GM19452 (cell line): ENCODE measurements around the gene RPL13A.
"Not testable (repeated sequence)": the region's sequence is repeated elsewhere in the genome, so short reads cannot be mapped to it uniquely, and the experiment has no call there.

Source experiments
- ATAC-seq: cut with Tn5 transposase; IDR thresholded peaks from one replicate; pipeline ENCODE4 v1.9.1; 2021; ENCODE audit not compliant: unreplicated experiment

The RPL13A gene

GRCh38 chr19:49487277-49488045 is at the start of gene RPL13A:
Gene RPL13A, plus strand, starts transcription at chr19:49487608. Its CDS starts 22 bp downstream, at chr19:49487630.
- peak; percentile 87 for ATAC-seq

DNA sequence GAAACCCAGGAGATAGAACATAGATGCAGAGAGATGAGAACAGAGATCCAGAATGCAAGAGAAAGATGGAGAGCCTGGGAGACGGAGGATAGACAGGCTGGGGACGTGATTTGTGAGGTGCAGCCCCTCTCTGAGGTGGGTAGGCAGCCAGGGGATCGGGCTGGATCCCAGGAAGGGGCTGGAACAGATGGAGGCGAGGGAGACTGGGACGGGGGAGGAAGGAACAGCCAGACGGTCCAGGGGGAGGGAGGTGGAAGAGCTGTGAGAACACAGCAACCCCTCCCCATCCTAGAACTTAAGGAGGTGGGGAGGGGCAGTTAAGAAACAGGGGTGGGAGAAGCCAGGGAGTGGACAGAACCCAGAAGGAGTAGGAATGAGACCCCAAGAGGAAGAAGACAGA is 49.1 kb upstream of the RPL13A start:
- ATAC-seq: no peak

- no peak for ATAC-seq
Observed at GRCh38 chr19:49439836-49440235, 47.6 kb upstream of the RPL13A start.

- ATAC-seq: no peak
Observed at GRCh38 chr19:49440439-49441209, 46.8 kb upstream of the RPL13A start.

DNA sequence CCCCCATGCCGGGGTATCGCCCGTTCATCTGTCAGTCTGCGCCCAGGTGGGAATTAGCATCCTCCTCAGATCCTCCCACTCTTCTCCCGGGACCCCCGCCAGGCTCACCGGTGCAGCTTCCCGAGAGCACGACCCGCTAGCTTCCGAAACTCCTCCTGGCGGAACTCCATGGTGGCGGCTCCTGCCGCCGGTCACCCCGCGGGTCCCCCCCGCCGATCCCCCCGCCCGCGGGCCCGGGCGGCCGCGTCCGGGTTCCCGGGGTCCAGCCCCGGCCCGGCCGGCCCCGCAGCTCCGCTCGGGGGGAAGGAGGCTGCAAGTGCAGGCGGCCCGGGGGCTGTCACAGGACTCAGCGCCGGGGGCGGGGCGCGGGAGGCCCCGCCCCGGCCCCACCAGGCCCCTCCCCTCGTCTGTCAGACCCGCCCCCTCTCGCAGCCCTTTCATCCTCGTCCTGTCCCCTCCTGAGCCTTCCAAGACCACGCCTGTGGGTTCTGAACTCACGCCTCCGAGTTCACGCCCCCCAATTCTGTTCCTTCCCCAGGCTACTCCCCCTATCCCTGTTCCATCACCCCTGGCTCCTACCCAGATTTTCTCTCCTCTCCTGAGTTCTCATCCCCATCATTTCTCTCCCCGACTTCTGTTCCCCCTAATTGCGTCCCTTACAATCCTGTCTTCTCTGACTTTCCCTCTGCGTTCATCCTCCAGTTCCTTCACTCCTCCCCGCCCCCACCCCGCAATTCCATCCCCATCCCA is 46.0 kb upstream of the RPL13A start, which contains the start of gene SLC17A7:
Gene SLC17A7 (minus strand): TSS at position 318 of the 750 bp plus-strand sequence. CDS start 148 bp downstream, at position 170.
- no peak for ATAC-seq

GRCh38 chr19:49441960-49442350 is 45.5 kb upstream of the RPL13A start:
- ATAC-seq: no peak

GRCh38 chr19:49442354-49442753 is 45.1 kb upstream of the RPL13A start:
- ATAC-seq: no peak

GRCh38 chr19:49442771-49443365 is 44.5 kb upstream of the RPL13A start:
- ATAC-seq: no peak

GRCh38 chr19:49443366-49444099 is 43.9 kb upstream of the RPL13A start:
- ATAC-seq: peak; percentile 71

DNA sequence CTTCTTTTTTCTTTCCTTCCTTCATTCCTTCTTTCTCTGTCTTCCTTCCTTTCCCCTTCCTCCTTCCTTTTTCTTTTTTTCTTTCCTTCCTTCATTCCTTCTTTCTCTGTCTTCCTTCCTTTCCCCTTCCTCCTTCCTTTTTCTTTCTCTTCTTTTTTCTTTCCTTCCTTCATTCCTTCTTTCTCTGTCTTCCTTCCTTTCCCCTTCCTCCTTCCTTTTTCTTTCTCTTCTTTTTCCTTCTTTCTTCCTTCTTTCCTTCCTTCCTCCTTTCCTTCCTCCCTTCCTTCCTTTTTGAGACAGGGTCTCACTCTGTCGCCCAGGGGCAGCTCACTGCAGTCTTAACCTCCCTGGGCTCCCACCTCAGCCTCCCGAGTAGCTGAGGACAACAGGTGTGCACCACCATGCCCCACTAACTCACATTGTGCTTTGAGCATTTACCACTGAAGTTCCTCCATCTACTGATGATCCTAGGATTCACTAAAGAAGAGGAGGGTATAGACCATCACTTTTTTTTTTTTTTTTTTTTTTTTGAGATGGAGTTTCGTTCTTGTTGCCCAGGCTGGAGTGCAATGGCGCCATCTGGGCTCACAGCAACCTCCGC is 43.2 kb upstream of the RPL13A start:
- not testable (repeated sequence) for ATAC-seq

DNA sequence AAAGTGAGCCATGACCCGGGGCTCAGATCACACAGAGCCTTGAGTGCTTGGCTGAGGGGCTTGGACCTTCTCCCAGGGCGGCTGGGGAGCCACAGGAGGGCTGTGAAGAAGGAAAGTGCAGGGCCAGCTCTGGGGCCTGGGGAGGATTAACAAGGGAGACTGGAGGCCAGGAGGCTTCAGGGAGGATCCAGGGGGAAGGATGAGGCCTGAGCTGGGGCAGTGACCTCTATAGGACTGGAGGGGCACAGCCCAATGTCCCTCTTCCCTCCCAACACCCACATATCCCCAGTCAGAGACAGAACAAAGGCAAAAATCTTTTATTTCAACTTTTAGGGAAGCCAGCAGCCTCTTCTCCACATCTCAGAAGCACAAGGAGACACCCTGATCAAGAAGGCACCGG is 41.4 kb upstream of the RPL13A start:
- ATAC-seq: no peak

GRCh38 chr19:49447485-49448431 is 39.6 kb upstream of the RPL13A start:
- ATAC-seq: no peak

DNA sequence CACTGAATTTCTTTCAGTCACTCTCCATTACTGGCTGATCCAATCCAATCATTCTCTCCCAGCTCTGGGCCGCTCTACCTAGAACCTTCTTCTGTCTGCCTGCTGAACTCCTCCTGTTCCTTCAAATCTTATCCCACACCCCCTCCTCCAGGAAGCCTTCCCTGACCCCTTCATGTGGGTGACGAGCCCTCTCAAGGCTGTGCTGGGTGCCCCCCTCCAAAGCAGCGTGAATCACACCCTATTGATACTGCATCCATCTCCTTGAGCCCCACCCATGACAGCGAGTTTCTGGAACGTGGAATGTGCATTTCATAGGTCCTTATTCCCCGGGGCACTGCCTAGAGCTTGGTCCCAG is 39.0 kb upstream of the RPL13A start:
- no peak for ATAC-seq

GRCh38 chr19:49450405-49450804 is 37.0 kb upstream of the RPL13A start:
- no peak for ATAC-seq

DNA sequence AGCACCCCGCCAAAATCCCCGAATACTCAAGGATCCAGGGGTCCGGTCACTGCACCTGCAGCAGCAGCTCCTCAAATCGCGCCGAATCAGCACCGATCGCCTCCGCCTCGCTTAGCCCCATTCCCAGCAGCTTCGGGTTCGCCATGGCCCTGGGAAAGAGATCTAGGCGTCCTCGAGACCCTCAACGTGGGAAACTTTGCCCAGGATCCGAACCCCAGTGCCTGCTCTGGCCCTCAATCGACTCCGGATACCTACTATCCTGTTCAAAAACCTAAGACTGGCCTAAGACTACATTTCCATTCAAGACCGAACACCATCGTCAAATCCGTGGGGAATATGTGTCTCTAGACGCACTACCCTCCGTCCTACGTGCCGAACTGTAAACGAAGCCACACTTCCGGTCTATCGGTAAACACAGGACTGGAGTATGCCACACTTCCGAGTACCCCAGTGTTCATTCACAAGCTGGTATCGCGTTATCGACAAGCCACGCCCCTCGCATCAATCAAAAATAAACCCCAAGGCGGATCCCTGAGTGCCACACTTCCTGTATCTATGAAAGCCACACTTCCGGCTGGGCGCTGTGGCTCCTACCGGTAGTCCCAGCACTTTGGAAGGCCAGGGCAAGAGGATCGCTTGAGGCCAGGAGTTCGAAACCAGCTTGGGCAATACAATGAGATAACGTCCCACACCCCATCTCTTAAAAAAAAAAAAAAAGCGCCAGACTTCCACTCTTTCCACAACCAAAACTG is 35.8 kb upstream of the RPL13A start, which contains the start of gene PIH1D1:
Gene PIH1D1 (minus strand): TSS at position 385 of the 752 bp plus-strand sequence. CDS start 240 bp downstream, at position 145.
- peak; percentile 54 for ATAC-seq

- ATAC-seq: peak; percentile 88
Observed at GRCh38 chr19:49453013-49453756, 34.2 kb upstream of the RPL13A start, which contains the start of gene ALDH16A1. Gene ALDH16A1, plus strand, starts transcription at chr19:49453225. Its CDS starts 107 bp downstream, at chr19:49453332.

DNA sequence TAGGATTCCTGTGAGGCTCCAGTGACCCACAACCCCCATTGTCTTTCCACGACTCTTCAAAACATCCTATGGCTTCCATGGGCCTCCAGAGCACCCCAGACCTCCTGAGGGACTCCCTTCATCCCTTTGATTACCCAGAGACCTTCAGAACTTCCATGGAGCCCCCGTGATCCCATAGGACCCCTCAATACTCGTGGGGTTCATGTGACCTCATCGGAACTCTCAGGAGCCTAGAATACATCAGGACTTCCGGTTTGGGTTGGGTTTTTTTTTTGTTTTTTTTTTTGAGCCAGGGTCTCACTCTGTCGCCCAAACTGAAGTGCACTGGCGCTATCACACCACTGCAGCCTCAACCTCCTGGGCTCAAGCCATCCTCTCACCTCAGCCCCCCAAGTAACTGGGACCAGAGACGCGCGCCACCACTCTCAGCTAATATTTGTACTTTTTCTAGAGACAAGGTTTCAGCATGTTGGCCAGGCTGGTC is 33.6 kb upstream of the RPL13A start:
- ATAC-seq: no peak
